HG03103 (cell line): ENCODE data around the gene BOK.
"Not testable (repeated sequence)": the region's sequence is repeated elsewhere in the genome, so short reads cannot be mapped to it uniquely, and the experiment has no call there.

Experiments
- ATAC-seq: cut with Tn5 transposase; IDR thresholded peaks from one replicate; pipeline ENCODE4 v1.9.1; 2021; ENCODE audit warnings: low read depth; ENCODE audit not compliant: unreplicated experiment

BOK gene

GRCh38 chr2:241554610-241555322 is 3.8 kb upstream of the BOK start:
- no peak for ATAC-seq

DNA sequence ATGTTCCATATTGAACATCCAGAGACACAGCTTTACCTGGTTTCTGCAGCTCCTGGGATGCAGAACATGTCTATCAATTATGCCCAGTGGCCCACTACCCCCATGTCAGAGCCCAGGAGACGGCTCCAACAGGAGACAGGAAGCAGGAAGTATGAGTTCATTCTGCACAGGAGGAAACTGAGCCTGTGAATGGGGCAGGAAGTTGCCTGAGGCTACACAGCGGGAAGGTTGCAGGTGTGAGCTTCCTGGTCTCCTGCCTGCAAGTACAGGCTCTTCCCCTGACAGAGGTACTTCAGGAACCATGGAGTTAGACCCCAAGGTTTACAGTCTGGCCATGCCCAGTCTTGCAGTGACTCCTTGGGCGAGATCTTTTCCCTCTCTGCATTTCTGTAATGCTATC is 2.8 kb upstream of the BOK start:
- ATAC-seq, result no peak

- ATAC-seq, result no peak
These were observed 1.8 kb upstream of the BOK start for GRCh38 chr2:241556746-241557145.

- no peak for ATAC-seq
These were observed 997 bp downstream of the BOK start for GRCh38 chr2:241559323-241560161.

DNA sequence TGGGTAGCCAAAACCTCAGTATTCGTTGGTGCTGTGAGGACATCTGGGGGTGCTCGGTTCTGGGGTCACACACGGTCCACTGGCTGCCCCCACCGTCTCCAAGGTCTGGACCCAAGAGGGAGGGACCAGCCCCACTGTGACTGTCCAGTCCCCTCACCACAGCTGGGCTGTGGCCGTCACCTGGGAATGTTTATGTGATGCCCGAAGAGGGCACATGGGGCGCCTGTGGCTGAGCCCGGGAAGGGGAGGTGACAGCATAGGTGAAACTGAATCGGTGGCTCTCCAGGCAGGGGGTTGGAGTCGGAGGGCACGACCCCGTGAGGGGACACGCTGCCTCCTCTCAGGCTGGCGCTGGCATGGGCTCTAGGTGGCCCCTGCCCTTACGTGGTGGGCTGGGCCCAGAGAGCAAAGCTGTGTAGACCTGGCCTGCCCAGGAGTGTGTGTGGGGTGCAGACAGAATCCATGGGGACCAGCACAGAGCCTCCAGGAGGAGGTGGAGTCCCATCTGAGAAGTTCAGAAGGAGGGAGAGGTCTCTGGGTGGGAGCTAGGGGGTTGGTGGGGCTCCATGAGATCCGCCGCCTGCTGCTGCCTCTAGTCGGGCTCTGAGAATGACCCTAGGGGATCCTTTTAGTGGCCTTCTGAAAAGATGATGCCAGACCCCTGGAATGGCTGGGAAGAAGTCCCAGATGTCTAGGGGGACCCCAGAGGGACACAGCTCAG is 1.8 kb downstream of the BOK start:
- ATAC-seq, result no peak

GRCh38 chr2:241560883-241561474 is 2.4 kb downstream of the BOK start:
- no peak for ATAC-seq

DNA sequence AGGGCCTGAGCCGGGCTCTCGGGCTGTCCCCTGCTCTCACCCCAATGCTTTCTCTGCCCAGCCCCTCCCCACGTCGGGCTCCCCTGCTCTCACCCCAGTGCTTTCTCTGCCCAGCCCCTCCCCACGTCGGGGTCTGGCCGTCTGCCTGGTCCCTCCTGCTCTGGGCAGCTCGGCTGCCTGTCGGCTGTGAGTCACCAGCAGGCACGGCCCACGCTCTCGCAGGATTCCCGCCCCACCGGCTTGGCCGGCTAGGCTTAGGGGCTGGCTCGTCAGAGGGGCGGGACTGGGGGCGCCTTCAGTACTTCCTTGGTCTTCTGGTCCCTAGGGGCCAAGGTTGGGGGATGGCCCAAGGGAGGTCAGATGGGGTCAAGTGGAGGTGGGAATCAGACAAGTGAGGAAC is 3.3 kb downstream of the BOK start:
- ATAC-seq, result no peak

- ATAC-seq, result no peak
These were observed 3.8 kb downstream of the BOK start for GRCh38 chr2:241562269-241562891.

DNA sequence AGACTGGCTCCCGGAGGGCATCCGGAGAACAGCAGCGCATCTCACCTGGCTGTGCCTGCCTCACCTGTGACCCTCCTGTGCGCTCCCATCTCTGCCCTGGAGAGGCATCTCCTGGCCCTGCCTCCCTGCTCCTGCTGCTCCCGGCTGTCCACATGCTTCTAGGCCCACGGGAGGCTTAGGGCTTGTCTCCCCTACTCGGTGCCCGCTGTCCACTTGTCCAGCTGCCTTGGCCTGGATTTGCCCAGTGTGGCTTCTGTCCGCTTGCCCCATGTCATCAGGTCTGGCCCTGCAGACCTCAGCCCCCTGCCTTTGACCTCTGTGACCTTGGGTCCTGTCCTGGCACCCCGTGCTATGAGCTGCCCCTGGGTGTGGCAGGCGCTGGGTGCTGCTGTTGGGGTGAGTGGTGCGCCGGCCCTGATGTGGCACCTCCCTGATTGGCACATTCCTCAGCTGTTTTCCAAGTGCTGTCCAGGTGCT is 4.5 kb downstream of the BOK start:
- no peak for ATAC-seq

DNA sequence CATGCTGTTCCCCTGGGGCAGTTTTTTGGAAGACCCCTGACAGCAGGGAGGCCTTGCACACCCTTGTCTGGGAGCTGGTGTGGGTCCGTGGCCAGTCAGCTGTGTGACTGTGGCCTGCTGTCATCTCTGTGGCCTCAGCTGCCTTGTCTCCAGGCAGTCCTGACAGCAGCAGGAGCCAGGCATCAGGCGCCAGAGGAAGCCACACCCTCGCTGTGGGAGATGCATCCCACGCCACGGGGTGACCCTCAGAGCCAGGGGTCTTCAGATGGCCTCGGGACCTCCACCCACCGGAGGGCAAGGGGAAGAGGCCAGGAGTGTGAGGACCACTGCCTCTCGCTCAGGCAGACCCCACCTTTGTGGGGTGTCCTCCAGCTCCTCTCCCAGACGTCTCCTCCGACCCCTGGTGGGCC is 5.0 kb downstream of the BOK start:
- ATAC-seq, result no peak

- no peak for ATAC-seq
These were observed 5.5 kb downstream of the BOK start for GRCh38 chr2:241563981-241564595.

- no peak for ATAC-seq
These were observed 6.3 kb downstream of the BOK start for GRCh38 chr2:241564596-241565410.

GRCh38 chr2:241565411-241565810 is 6.9 kb downstream of the BOK start:
- no peak for ATAC-seq

DNA sequence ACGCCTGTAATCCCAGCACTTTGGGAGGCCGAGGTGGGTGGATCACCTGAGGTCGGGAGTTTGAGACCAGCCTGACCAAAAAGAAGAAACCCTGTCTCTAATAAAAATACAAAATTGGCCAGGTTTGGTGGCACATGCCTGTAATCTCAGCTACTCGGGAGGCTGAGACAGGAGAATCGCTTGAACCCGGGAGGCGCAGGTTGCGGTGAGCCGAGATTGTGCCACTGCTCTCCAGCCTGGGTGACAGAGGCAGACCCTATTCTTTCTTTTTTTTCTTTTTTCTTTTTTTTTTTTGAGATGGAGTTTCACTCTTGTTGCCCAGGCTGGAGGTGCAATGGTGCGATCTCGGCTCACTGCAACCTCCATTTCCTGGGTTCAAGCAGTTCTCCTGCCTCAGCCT is 7.5 kb downstream of the BOK start:
- ATAC-seq, result not testable (repeated sequence)

DNA sequence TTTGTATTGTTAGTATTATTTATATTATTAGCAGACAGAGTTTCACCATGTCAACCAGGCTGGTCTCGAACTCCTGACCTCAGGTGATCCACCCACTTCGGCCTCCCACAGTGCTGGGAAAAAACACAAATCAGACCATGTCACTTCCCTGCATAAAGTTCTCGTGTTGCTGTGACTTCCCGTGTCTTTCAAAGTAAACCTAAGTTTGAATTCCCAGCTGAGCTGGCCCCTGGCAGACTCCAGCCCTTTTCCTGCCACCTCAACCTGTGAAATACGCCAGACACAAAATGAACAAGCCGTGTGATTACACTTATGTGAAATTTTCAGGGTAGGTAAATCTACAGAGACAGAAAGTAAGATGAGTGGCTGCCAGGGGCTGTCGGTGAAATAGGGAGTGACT is 7.9 kb downstream of the BOK start:
- no peak for ATAC-seq

GRCh38 chr2:241567266-241567665 is 8.7 kb downstream of the BOK start:
- ATAC-seq, result not testable (repeated sequence)

- ATAC-seq, result no peak
These were observed 9.2 kb downstream of the BOK start for GRCh38 chr2:241567776-241568175.

GRCh38 chr2:241568726-241569125 is 10.2 kb downstream of the BOK start:
- ATAC-seq, result no peak

GRCh38 chr2:241569831-241570281 is 11.3 kb downstream of the BOK start:
- ATAC-seq, result no peak
